Measurements from ENCODE around the gene PRPF19. TPM values are rescaled to one million over a fixed set of nuclear protein-coding genes. Genes with fewer than 3 reads are reported as not detected.

Gene PRPF19
- polyA plus RNA-seq, 1 donor (not counting 4 experiments of a cell fraction or from before 2014, with no cell fraction given) = 35.4 TPM

DNA sequence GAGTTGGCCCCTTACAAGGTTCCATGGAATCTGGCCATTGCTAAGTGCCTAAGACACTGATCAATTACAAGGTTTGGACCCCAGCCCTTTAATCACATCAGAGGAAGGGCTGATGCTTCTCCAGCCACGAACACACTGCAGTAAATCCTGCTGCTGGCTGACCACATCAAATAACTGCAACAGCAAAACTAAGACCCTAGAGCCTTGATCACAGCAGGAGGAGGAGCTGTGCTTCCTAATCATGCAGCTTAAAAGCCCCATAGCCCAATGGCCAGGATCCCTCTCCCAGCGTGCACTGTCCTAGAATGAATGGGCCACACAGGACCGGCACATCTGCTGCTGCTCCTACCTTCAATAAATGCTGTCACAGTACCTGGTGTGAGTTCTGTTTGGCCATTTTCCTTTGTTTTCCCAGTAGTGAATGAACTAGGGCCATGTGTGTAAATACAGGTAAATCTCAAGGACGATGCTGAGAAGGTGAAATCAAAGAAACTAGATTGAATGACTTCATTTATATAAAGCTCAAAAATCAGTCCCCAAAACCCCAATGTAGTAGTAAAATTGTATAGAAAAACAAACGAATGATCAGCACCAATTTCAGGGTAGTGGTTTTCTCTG lies 26.3 kb downstream of the PRPF19 start:
- dilution Hi-C loops (cut with MboI; ENCODE audit: extremely low pct_ligation_motif_present, low sequenced_read_pairs) = no loop called here
- DNase-seq (ENCODE audit: low read depth, low spot score) (no peak), FAIRE-seq (no peak)
- no peak overlapping the region for H3K4me2 ChIP-seq (ENCODE audit: control insufficient read depth, extremely low read depth, insufficient read depth, low read depth, low read length)
- no peaks in the 10 kb centered on the region for H3K9me3 ChIP-seq (ENCODE audit: control insufficient read depth, low read depth, low read length)
- no peaks in the 10 kb centered on the region for H3K27me3 ChIP-seq (ENCODE audit: control insufficient read depth, extremely low read depth, insufficient read depth, low read length)
- H3K36me3 ChIP-seq (ENCODE audit: control insufficient read depth in 2 of 2, extremely low read depth in 1 of 2, insufficient read depth in 2 of 2, low read length in 2 of 2) = peaks cover 3 to 8% of the 10 kb centered on the region in 2 experiments
- no peak overlapping the region for H3K27ac ChIP-seq (ENCODE audit: control insufficient read depth, insufficient read depth, low read length)
- no peaks in the 10 kb centered on the region for H3K9me1 ChIP-seq (ENCODE audit: control insufficient read depth, extremely low read depth, insufficient read depth, low read length)
- H3K79me2 ChIP-seq (ENCODE audit: control insufficient read depth, insufficient read depth, low read length) = no peaks in the 10 kb centered on the region
- no peak overlapping the region for H2AFZ ChIP-seq (ENCODE audit: control insufficient read depth, low read length)
- H4K20me1 ChIP-seq (ENCODE audit: control insufficient read depth, extremely low read depth, insufficient read depth, low read length) = no peaks in the 10 kb centered on the region
- TF ChIP-seq CTCF (optimal IDR thresholded peaks at IDR 0.05 in 1 of 3, IDR thresholded peaks at IDR 0.05 in 1 of 3, conservative IDR thresholded peaks at IDR 0.05 in 1 of 3; ENCODE audit: extremely low read depth in 1 of 3, insufficient read depth in 2 of 3, low read length in 3 of 3) (no peak), EZH2 (IDR thresholded peaks at IDR 0.05; ENCODE audit: low read length) (no peak)
- H3K4me1 ChIP-seq (ENCODE audit: control insufficient read depth, extremely low read depth, insufficient read depth, low read length) = no peaks in the 10 kb centered on the region
- no peak overlapping the region for H3K9ac ChIP-seq (ENCODE audit: control insufficient read depth, extremely low read depth, insufficient read depth, low read length)
- H3K4me3 ChIP-seq (ENCODE audit: control insufficient read depth in 2 of 3, extremely low read depth in 1 of 3, insufficient read depth in 2 of 3, low read depth in 1 of 3, low read length in 3 of 3) = no peak overlapping the region

DNA sequence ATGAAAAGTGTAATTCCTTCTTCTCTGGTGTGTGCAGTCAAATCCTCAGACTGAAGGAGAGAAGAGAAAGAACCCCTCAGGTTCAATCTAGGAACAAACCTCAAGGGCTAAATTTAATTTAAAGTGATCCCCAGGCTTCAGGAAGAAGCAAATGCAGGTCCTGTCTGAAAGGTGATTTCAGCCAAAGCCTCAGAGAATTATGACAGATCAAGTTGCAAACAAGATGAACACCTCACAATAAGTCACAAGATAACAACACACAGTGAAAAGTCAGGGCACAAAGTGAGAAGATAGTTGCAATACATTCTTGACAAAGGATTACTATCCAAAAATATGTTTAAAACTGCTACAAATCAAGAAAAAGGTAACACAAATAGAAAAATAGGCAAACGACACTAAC lies 27.3 kb downstream of the PRPF19 start:
- H3K79me2 ChIP-seq (ENCODE audit: control insufficient read depth, insufficient read depth, low read length) = no peaks in the 10 kb centered on the region
- no peaks in the 10 kb centered on the region for H4K20me1 ChIP-seq (ENCODE audit: control insufficient read depth, extremely low read depth, insufficient read depth, low read length)
- no peaks in the 10 kb centered on the region for H3K4me1 ChIP-seq (ENCODE audit: control insufficient read depth, extremely low read depth, insufficient read depth, low read length)
- H2AFZ ChIP-seq (ENCODE audit: control insufficient read depth, low read length) = no peak overlapping the region
- no peak overlapping the region for H3K4me2 ChIP-seq (ENCODE audit: control insufficient read depth, extremely low read depth, insufficient read depth, low read depth, low read length)
- no peak overlapping the region for H3K4me3 ChIP-seq (ENCODE audit: control insufficient read depth in 2 of 3, extremely low read depth in 1 of 3, insufficient read depth in 2 of 3, low read depth in 1 of 3, low read length in 3 of 3)
- no peak for DNase-seq (ENCODE audit: low read depth, low spot score)
- dilution Hi-C loops (cut with MboI; ENCODE audit: extremely low pct_ligation_motif_present, low sequenced_read_pairs) = no loop called here
- no peak for FAIRE-seq
- peaks cover 3 to 8% of the 10 kb centered on the region in 2 experiments for H3K36me3 ChIP-seq (ENCODE audit: control insufficient read depth in 2 of 2, extremely low read depth in 1 of 2, insufficient read depth in 2 of 2, low read length in 2 of 2)
- TF ChIP-seq CTCF (optimal IDR thresholded peaks at IDR 0.05 in 1 of 3, IDR thresholded peaks at IDR 0.05 in 1 of 3, conservative IDR thresholded peaks at IDR 0.05 in 1 of 3; ENCODE audit: extremely low read depth in 1 of 3, insufficient read depth in 2 of 3, low read length in 3 of 3) (no peak), EZH2 (IDR thresholded peaks at IDR 0.05; ENCODE audit: low read length) (no peak)
- no peak overlapping the region for H3K27ac ChIP-seq (ENCODE audit: control insufficient read depth, insufficient read depth, low read length)
- no peaks in the 10 kb centered on the region for H3K27me3 ChIP-seq (ENCODE audit: control insufficient read depth, extremely low read depth, insufficient read depth, low read length)
- H3K9me3 ChIP-seq (ENCODE audit: control insufficient read depth, low read depth, low read length) = no peaks in the 10 kb centered on the region
- no peak overlapping the region for H3K9ac ChIP-seq (ENCODE audit: control insufficient read depth, extremely low read depth, insufficient read depth, low read length)
- no peaks in the 10 kb centered on the region for H3K9me1 ChIP-seq (ENCODE audit: control insufficient read depth, extremely low read depth, insufficient read depth, low read length)
